Measurements from ENCODE around the gene TMPRSS7.

The TMPRSS7 gene

GRCh38 chr3:112034436-112034835 is at the start of gene TMPRSS7:
TMPRSS7 (plus strand) TSS chr3:112034736; CDS start chr3:112034846, 110 bp downstream.
- no peak for DNase-seq (ENCODE audit: low read depth in 2 of 2)

DNA sequence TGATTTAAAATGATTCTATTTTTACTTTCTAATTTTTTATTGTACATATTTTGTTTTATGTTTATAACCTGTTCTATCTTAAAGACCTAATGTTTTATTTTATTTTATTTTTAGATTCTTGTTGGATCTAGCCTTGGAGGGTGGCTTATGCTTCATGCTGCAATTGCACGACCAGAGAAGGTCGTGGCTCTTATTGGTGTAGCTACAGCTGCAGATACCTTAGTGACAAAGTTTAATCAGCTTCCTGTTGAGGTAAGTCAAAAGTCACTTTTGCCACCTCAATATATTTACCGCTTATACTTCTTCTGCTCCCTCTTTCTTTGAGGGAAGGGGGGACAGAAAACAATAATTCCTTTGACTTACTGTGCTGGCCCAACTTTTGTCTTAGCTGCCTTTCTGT is 47.7 kb upstream of the TMPRSS7 start:
- no peak for DNase-seq (ENCODE audit: low read depth in 2 of 2)

DNA sequence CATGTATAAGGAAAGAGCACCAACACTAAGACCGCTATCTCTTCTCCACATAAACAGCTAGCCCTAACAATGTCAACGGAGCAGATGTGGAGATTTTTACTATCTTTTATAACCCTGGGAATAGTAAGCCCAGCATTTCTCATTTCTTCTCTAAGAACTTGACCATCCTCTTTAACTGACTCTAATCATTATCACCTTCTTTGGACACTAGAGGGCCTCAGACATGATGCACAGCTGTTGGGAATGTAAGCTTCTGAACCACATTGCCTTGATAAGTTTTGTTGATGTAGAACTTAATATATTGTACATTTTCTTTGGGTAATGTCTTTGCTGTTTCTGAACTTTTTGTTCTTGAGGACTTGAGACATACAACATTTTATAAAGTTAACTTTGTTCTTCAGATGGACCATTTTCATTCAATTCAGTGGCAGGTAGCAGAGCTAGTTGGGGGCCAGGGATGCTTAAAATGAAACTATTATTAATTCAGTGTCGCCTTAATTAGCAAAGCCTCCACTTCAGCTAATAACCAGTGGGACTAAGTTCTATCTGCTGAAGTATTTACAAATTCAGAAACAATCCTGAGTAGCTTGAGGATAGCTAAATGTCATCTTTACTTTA is 45.4 kb upstream of the TMPRSS7 start:
- DNase-seq (ENCODE audit: low read depth in 2 of 2), result no peak

DNA sequence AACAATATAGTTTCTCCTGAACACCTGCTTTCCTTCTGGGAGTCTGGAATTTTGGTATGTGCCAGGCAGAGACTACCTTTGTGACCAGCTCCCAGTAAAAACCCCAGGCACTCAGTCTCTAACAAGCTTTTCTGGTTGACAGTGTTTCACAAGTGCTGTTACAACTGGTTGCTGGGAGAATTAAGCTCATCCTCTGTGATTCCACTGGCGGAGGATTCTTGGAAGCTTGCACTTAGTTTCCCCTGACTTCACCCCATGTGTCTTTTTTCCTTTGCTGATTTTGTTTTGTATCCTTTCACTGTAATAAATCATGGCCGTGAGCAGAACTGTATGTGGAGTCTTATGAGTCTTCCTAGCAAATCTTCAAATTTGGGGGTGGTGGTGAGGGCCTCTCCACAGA is 41.5 kb upstream of the TMPRSS7 start:
- DNase-seq (ENCODE audit: low read depth in 2 of 2), result no peak

DNA sequence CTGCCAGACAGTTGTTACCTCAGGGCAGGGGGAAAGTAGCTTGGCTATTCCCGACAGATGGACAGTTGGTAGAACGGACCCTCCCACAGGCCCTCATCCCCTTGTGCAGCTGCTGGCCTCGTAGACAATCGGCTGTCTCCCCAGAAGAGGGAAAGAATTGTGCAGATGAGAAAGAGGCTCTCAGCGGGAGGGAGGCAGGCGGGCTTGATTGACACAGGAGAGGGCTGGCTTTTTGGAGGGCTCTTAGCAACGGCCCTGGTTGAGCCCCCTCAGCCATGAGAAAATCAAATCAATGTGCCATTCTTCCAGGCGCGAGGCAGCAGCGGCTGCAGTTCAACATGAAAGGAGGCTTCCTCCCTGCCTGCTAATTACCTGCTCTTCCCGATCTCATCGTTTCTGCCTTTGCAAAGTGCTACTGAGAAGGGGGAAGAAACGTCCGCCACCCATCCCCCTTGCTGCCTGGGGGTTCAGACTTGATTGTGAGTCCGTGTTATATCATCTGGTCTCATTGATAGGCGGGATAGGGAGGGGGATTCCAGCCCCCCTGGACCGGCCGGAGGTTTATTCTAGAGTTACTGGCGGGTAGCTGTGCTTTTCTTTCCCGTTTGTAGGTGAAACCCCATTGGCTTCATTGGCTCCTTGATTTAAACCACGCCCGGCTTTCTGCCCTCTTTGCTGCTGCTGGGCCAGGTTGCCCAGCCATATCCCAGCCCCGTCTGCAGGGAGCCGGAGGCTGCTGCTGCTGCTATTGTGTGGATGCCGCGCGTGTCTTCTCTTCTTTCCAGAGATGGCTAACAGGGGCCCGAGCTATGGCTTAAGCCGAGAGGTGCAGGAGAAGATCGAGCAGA is 35.7 kb upstream of the TMPRSS7 start, which contains the start of gene TAGLN3:
TSS of gene TAGLN3 (plus strand) at position 287 of the 848 bp plus-strand sequence. CDS start at position 788, 501 bp downstream.
- DNase-seq (ENCODE audit: low read depth in 2 of 2), result no peak

DNA sequence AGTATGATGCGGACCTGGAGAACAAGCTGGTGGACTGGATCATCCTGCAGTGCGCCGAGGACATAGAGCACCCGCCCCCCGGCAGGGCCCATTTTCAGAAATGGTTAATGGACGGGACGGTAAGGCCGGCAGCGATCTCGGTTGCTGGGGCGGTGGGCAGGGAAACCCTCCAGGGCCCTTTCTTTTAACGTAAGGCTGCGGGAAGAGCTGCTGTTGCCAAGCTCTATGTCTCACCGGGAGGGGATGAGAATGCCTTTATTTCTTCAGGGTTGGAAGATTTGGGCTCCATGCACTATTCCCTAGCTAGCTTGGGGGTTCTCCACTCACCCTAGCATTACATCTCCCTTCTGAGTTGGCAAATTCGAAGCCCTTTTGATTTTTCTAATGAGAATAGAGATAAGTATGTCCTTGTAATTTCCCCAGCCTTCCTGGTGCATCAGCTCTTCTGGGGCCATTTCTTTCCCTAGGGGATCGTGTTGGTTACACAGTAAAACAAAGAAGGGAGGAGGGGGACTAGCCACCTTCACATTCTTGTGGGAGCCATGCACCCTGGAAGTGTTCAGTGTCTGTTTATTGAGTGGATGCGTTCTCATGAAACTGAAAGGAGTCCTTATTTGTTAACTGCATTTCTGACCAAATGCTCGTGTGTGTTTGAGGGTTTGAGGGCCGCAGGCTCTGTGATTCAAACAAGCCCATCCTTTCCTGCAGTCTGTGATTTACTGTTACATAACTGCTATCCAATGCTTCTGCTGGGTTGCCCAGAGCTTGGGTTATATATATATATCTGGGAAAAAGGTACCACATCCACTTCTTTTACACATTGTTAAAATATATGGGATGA is 34.8 kb upstream of the TMPRSS7 start:
- DNase-seq (ENCODE audit: low read depth in 2 of 2), result no peak

DNA sequence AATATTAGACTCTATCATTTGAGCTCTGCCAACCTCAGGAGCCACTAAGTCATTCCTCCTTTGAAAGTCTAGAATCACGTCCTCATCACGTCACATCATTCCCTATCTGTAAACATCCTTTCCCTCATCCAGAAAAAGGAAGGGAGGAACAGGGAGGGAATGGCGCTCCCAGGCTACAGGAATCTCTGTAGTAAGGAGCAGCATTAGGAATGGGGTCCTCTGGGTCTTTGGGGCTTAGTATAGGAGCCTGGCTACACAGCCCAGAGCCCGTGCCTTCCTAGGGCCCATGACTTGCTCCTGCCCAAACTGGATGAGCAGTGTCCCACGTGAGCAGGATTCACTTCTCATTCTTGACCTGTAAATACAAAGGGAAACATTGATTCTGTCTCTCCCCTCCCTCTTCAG is 34.2 kb upstream of the TMPRSS7 start:
- no peak for DNase-seq (ENCODE audit: low read depth in 2 of 2)

DNA sequence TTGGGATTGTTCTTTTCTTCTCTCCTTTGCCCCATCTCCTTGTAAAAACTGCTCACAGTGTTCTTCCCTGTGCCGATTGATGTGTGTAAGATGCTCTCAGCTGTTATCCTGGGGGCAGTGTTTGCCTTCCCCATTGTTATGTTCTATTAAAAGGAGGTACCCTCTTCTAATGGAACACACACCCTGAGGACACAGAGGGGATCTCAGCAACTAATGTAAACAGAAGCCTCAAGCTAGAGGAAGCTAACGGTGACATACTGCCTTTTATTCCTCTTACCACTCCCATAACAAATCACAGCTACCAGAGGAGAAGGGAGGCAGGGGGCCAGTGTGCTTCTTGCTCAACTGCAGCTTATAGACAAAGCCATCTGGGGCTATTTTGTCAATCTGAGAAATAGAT is 33.6 kb upstream of the TMPRSS7 start:
- DNase-seq (ENCODE audit: low read depth in 2 of 2), result no peak

DNA sequence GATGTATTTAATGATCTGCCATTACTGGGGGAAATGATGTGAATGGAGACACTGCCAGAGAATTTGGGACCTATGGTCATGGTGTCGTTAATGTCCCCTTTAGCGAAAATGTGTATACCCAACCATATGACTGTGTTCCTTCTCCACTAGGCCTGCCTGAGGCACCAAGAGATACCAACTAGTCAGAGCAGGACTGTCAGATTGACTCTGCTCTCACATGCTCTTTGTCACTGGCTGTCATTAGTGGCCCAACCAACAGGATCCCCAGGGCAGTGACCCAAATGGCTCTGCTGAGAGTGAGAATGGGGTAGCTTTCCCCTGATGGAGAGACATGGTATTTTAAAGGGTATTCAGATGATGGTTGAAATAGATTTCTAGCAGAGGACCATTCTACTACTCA is 33.0 kb upstream of the TMPRSS7 start:
- no peak for DNase-seq (ENCODE audit: low read depth in 2 of 2)

DNA sequence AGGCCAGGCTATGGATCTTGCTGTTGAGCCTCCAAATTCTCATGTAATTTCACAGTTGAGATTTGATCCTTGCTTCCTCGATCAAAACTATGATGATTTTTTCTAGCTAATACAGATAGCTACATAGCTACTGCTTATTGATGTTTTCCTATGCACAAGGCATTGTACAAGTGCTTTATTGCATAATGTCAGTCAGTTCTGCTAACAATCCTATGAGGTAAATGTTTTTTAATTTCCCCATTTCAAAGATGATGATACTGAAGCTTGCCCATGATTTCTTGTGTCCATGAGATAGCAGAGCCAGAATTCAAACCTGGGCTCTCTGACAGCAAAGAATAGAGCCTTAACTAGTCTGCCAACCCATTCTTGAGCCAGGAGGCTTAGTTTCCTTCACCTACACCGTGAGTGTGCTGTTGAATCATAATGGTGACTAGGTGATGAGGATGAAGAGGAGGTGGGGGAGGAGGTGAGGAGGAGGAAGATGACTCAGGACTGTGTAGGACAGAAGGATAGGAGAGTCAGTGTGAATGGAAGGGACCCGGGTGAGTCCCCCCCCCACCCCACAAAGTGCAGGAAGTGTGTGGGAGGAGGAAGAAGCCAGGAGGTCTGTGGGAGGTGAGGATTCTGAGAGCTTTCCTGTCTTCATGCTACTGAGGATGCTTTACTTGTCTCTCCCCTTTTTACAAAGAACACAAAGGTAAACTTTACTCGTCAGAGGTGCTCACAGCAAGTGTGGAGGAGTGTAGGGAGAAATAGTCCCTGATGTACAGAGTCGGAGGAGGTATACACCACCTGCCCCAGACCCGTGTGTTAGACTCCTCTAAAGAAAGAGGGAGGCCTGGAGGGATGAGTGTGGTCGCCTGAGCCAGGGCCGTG is 32.2 kb upstream of the TMPRSS7 start:
- no peak for DNase-seq (ENCODE audit: low read depth in 2 of 2)

DNA sequence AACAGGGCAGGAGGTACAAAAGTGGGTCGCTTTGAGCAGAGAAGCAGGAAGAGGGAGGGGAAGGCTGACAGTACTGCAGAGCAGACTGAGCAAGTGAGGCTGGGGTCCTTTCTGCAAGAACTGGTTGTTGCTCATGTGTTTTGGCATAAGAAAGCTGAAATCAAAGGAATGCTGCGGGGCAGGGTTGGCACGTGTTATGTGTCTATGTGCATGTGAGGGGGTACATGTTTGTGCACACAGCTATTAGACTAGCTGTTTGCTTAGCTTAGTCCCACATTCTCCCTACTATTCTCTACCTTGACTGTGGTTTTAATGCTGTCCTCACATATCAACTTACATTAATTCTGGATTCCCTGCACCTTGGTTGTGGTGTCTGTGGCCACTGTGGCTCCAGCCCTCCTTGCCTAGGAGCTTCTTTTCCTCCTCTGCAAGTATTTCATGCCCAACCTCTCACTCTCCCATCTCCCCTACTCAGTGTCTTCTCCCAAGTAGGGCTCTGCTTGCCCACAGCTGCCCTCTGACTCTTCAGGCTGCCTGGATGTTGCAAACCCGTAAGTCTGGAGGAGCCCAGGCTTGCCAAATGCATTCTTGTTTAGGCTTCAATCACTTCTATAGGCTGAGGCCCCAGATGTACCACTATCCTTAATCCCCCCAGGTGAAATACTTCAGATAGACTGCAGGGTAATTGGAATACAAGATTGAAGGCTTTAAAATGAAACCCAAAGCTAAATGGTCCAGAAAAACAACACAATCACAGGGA is 31.0 kb upstream of the TMPRSS7 start:
- no peak for DNase-seq (ENCODE audit: low read depth in 2 of 2)

GRCh38 chr3:112004187-112004586 is 30.3 kb upstream of the TMPRSS7 start:
- DNase-seq (ENCODE audit: low read depth in 2 of 2), result no peak

DNA sequence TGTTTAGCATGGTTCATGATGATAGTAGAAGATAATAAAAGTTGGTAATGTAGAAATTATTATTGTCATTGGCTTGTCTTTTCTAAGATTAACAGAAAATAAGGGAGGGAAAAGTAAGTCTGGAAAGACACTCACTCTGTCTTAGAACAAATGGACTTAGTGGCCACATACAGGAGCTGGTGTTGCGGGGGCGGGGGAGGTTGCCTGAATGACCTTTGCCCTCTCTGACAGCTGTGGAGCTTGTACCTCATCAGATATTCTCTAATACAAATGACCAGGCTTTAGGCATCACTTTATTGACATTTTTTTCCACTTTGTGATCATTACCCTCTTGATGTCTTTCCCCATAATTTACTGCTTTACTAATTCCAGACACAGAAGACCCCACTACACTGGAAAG is 29.9 kb upstream of the TMPRSS7 start:
- DNase-seq (ENCODE audit: low read depth in 2 of 2), result no peak

- DNase-seq (ENCODE audit: low read depth in 2 of 2), result no peak
Observed at GRCh38 chr3:112005091-112005672, 29.4 kb upstream of the TMPRSS7 start.

GRCh38 chr3:112007633-112008032 is 26.9 kb upstream of the TMPRSS7 start:
- DNase-seq (ENCODE audit: low read depth in 2 of 2), result no peak

GRCh38 chr3:112009670-112010069 is 24.9 kb upstream of the TMPRSS7 start:
- no peak for DNase-seq (ENCODE audit: low read depth in 2 of 2)

- no peak for DNase-seq (ENCODE audit: low read depth in 2 of 2)
Observed at GRCh38 chr3:112010636-112011035, 23.9 kb upstream of the TMPRSS7 start.

- DNase-seq (ENCODE audit: low read depth in 2 of 2), result no peak
Observed at GRCh38 chr3:112011376-112011940, 23.1 kb upstream of the TMPRSS7 start.

GRCh38 chr3:112012205-112012992 is 22.1 kb upstream of the TMPRSS7 start:
- no peak for DNase-seq (ENCODE audit: low read depth in 2 of 2)

All from stimulated activated CD8-positive, alpha-beta memory T cell treated with anti-CD3 and anti-CD28 coated beads, Interleukin-2, amount 100 ng/mL, for 1 hour (primary cell).